Stomach (tissue), 4 donors: ENCODE data around the gene HTT.

Experiments
- EP300 ChIP-seq: sonication (generic); formaldehyde crosslinking; IDR thresholded peaks from one replicate; pipeline ENCODE4 v1.6.1; 2017; ENCODE audit warnings: antibody characterized with exemption
- POLR2A ChIP-seq, 4 donors: fragments of 450-650 bp; IDR thresholded peaks; one replicate each; pipeline ENCODE4 v1.6.1; 2016; ENCODE audit warnings: antibody characterized with exemption in 4 of 4, control low read depth in 2 of 4, mild to moderate bottlenecking in 1 of 4, moderate library complexity in 1 of 4
- POLR2AphosphoS5 ChIP-seq, 3 donors: sonication (generic); formaldehyde crosslinking; IDR thresholded peaks; one replicate each; pipeline ENCODE4 v1.6.1; 2016; ENCODE audit warnings: antibody characterized with exemption in 3 of 3
- TF ChIP-seq, protein P1 (sequence below), 7 experiments: fragments of 450-650 bp in 4 of 7; fragments of 200-600 bp in 3 of 7; sonication (generic) in 3 of 7; IDR thresholded peaks; one replicate each; pipeline ENCODE4 v1.5.1; 2016 to 2019; ENCODE audit warnings: antibody characterized with exemption in 7 of 7, control low read depth in 2 of 7, mild to moderate bottlenecking in 1 of 7

GRCh38 chr4:3074846-3075651 lies 568 bp downstream of the HTT start:
- TF ChIP-seq, protein P1, sequence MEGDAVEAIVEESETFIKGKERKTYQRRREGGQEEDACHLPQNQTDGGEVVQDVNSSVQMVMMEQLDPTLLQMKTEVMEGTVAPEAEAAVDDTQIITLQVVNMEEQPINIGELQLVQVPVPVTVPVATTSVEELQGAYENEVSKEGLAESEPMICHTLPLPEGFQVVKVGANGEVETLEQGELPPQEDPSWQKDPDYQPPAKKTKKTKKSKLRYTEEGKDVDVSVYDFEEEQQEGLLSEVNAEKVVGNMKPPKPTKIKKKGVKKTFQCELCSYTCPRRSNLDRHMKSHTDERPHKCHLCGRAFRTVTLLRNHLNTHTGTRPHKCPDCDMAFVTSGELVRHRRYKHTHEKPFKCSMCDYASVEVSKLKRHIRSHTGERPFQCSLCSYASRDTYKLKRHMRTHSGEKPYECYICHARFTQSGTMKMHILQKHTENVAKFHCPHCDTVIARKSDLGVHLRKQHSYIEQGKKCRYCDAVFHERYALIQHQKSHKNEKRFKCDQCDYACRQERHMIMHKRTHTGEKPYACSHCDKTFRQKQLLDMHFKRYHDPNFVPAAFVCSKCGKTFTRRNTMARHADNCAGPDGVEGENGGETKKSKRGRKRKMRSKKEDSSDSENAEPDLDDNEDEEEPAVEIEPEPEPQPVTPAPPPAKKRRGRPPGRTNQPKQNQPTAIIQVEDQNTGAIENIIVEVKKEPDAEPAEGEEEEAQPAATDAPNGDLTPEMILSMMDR (IDR thresholded peaks at IDR 0.05) = no peak
- TF ChIP-seq POLR2A (IDR thresholded peaks at IDR 0.05) (no peak), EP300 (no peak), POLR2AphosphoS5 (IDR thresholded peaks at IDR 0.05) (no peak)
